Ovary (tissue), 9 donors: ENCODE results near the gene ABHD11. TPM values are rescaled to one million over a fixed set of nuclear protein-coding genes. Genes with fewer than 3 reads are reported as not detected.

Source experiments
- DNase-seq, 5 donors: peaks; one replicate each; pipeline ENCODE4 v3.0.0-alpha.2; 2019 to 2020
- H3K27ac ChIP-seq, 2 donors: fragments of 200-600 bp; one replicate each; pipeline versions ENCODE4 v1.5.1 to v1.8.0; 2019 to 2022
- H3K27me3 ChIP-seq: fragments of 200-600 bp; one replicate; pipeline ENCODE4 v1.8.0; 2022
- H3K36me3 ChIP-seq: fragments of 200-600 bp; sonication (generic); one replicate; pipeline ENCODE4 v1.5.1; 2019
- H3K4me1 ChIP-seq: one replicate; pipeline ENCODE4 v1.8.1; 2013; ENCODE audit warnings: mild to moderate bottlenecking, moderate library complexity; ENCODE audit not compliant: insufficient read depth
- H3K4me3 ChIP-seq: fragments of 200-600 bp; sonication (generic); one replicate; pipeline ENCODE4 v1.5.1; 2017
- H3K9me3 ChIP-seq, 2 donors: fragments of 200-600 bp in 1 of 2; sonication (generic) in 1 of 2; one replicate each; pipeline versions ENCODE4 v1.5.1 to v1.8.1; 2013 to 2019; ENCODE audit warnings: mild to moderate bottlenecking in 1 of 2, moderate library complexity in 1 of 2
- CTCF ChIP-seq, 3 donors: fragments of 450-650 bp in 2 of 3; fragments of 200-600 bp in 1 of 3; IDR thresholded peaks; one replicate each; pipeline versions ENCODE4 v1.5.1 to v1.8.0; 2016 to 2022; ENCODE audit warnings: antibody characterized with exemption in 3 of 3, mild to moderate bottlenecking in 1 of 3
- EP300 ChIP-seq: sonication (generic); formaldehyde crosslinking; IDR thresholded peaks from one replicate; pipeline ENCODE4 v1.6.1; 2017; ENCODE audit warnings: antibody characterized with exemption
- POLR2A ChIP-seq: fragments of 450-650 bp; IDR thresholded peaks from one replicate; pipeline ENCODE4 v1.6.1; 2017; ENCODE audit warnings: antibody characterized with exemption, mild to moderate bottlenecking, moderate library complexity
- WGBS, 3 donors: extraction: QIAGEN DNeasy Blood & Tissue Kit in 1 of 3; methylation state at CpG; one replicate each; pipeline versions ENCODE4 v1.1.5 to v1.1.7; 2013 to 2017; 5-methylcytosine and 5-hydroxymethylcytosine counted together
- intact Hi-C, 4 donors: fragments of 100-400 bp; cut with DNase I; formaldehyde crosslinking; loops; one replicate each; pipeline versions ENCODE4 v1.11.0 to v1.15.1; 2022 to 2023
- microRNA counts: library from miRNA; unstranded; fragments of <30 nt; microRNA quantifications from one replicate; lab custom pipeline; 2016
- microRNA-seq, 3 donors: library from miRNA; unstranded; fragments of <30 nt; microRNA quantifications; one replicate each; pipeline versions ENCODE4 to v1.2.0, GENCODE V29; 2019 to 2020
- polyA plus RNA-seq, 2 donors: library from polyadenylated mRNA; stranded (reverse); fragments of 200-250 nt in 1 of 2; fragments of 350-450 nt in 1 of 2; fragmentation: Illumina TruSeq in 1 of 2; extraction: RNeasy Lipid Tissue Mini Kit (QIAGEN cat#74804) in 1 of 2; gene quantifications; one replicate each; pipeline ENCODE4 v1.2.3, GENCODE V29; 2013 to 2014
- small RNA-seq: library from RNA; depleted of rRNA; stranded (forward); fragments of <200 nt; gene quantifications from one replicate; pipeline ENCODE3, GENCODE V24; 2016
- total RNA-seq, 7 donors: library from RNA; depleted of rRNA in 2 of 7; stranded (reverse); fragments of >200 nt in 2 of 7; fragmentation: NEBNext Ultra II Directional in 3 of 7; extraction: Animal tissue kit (Norgen Biotek cat#: 25700) in 3 of 7; gene quantifications; one replicate each; pipeline versions ENCODE4 v1.1.0 to v1.2.4, GENCODE V29; 2016 to 2023
- donor health status: DM: no; HTN: no; CAD: no; lungs with moderate emphysema.
- donor health status: DM: no; HTN: no; CAD: no.
- donor health status: Bipolar disorder and iron deficiency.
- donor health status: DM: yes; HTN: yes; CAD: no.
- donor health status: DM: no; HTN: no; CAD: no.
- donor health status: DM: yes; HTN: yes; CAD: no.

The ABHD11 gene
- total and polyA plus RNA-seq, 9 donors = 8.0 to 34.6 (median 11.4) TPM

- H3K27me3 ChIP-seq = no peaks in the 10 kb centered on the region
- no peaks in the 10 kb centered on the region for H3K36me3 ChIP-seq
- 80 to 87% (median 84%) methylated on average over 7 of the region's 7 CpGs for WGBS, 3 donors
- H3K4me3 ChIP-seq = no peak overlapping the region
- intact Hi-C loops = no loop called here
- no peak overlapping the region for H3K27ac ChIP-seq
- TF ChIP-seq POLR2A = no peak
- DNase-seq = no peak
- H3K9me3 ChIP-seq = no peaks in the 10 kb centered on the region
- H3K4me1 ChIP-seq = no peaks in the 10 kb centered on the region
These were observed 48.0 kb downstream of the ABHD11 start for GRCh38 chr7:73690646-73691045.

GRCh38 chr7:73688288-73688687 lies 50.3 kb downstream of the ABHD11 start:
- peaks cover 3% of the 10 kb centered on the region for H3K4me1 ChIP-seq
- no peaks in the 10 kb centered on the region for H3K27me3 ChIP-seq
- TF ChIP-seq CTCF (IDR thresholded peaks at IDR 0.05) (no peak), POLR2A (no peak), EP300 (no peak)
- no peak overlapping the region for H3K4me3 ChIP-seq
- 89 to 94% (median 92%) methylated on average over 8 of the region's 8 CpGs for WGBS, 3 donors
- H3K9me3 ChIP-seq = no peaks in the 10 kb centered on the region
- intact Hi-C loops = loop anchor here in 1 of 4 donors (10.0 kb wide), 1 partner anchor 567 kb away; the partner anchor contains the start of gene RFC2
- no peaks in the 10 kb centered on the region for H3K36me3 ChIP-seq
- DNase-seq = no peak
- no peak overlapping the region for H3K27ac ChIP-seq

MicroRNA genes within 50 kb of the gene (microRNA counts, 767-probe panel; counts per million panel counts)
- microRNA hsa-miR-4284 (lab: Ali Mortazavi, UCI) = 530 counts per million, percentile 78 among the panel's probes with 10 or more counts

Small RNAs within 50 kb of the gene (microRNA-seq; reads per million reads assigned to microRNA genes)
- 0 reads per million in 3 donors for gene MIR4284

Small RNAs within 50 kb of the gene (small RNA-seq; reads per million reads assigned to genes)
- gene MIR4284 = not detected
- gene RN7SL265P = not detected

Other genes starting within 250 kb of the ABHD11 start
- 10 to 100 TPM; 37.6 to 89.7 (median 63.3) TPM for gene BAZ1B, start 216.5 kb downstream of the ABHD11 start, total RNA-seq
- gene BAZ1B, start 216.5 kb downstream of the ABHD11 start, polyA plus RNA-seq = 10 to 100 TPM; 33.4 to 54.6 TPM
- 10 to 100 TPM; 29.5 to 52.4 (median 34.0) TPM for gene BCL7B, start 181.1 kb downstream of the ABHD11 start, total RNA-seq
- 10 to 100 TPM; 31.8 to 44.8 TPM for gene BCL7B, start 181.1 kb downstream of the ABHD11 start, polyA plus RNA-seq
- 10 to 100 TPM; 32.7 to 47.3 (median 42.5) TPM for gene TBL2, start 160.2 kb downstream of the ABHD11 start, total RNA-seq
- gene TBL2, start 160.2 kb downstream of the ABHD11 start, polyA plus RNA-seq = 10 to 100 TPM; 26.6 to 28.9 TPM
- gene MLXIPL, start 114.3 kb downstream of the ABHD11 start, total RNA-seq = 10 to 100 TPM in 2 of 7 donors, 1 to 10 TPM in 4, under 1 TPM in 1; 0.71 to 49.6 (median 5.4) TPM
- gene MLXIPL, start 114.3 kb downstream of the ABHD11 start, polyA plus RNA-seq = under 1 TPM; 0.27 to 0.71 TPM
- 1 to 10 TPM; 4.7 to 8.8 (median 6.3) TPM for gene VPS37D, start 71.0 kb downstream of the ABHD11 start, total RNA-seq
- 1 to 10 TPM in 1 of 2 donors, under 1 TPM in 1; 0.28 to 6.1 TPM for gene VPS37D, start 71.0 kb downstream of the ABHD11 start, polyA plus RNA-seq
- gene DNAJC30, start 55.3 kb downstream of the ABHD11 start, total RNA-seq = 10 to 100 TPM in 5 of 7 donors, 1 to 10 TPM in 2; 7.1 to 16.1 (median 13.0) TPM
- gene DNAJC30, start 55.3 kb downstream of the ABHD11 start, polyA plus RNA-seq = 1 to 10 TPM; 7.5 to 8.8 TPM
- gene BUD23, start 55.2 kb downstream of the ABHD11 start, total RNA-seq = 10 to 100 TPM; 19.8 to 62.9 (median 53.3) TPM
- 10 to 100 TPM; 49.0 to 52.3 TPM for gene BUD23, start 55.2 kb downstream of the ABHD11 start, polyA plus RNA-seq
- 10 to 100 TPM in 1 of 7 donors, 1 to 10 TPM in 6; 4.5 to 11.3 (median 6.4) TPM for gene STX1A, start 19.1 kb downstream of the ABHD11 start, total RNA-seq
- gene STX1A, start 19.1 kb downstream of the ABHD11 start, polyA plus RNA-seq = 1 to 10 TPM; 1.6 to 5.1 TPM
- 100 to 1,000 TPM in 1 of 7 donors, 10 to 100 TPM in 1, 1 to 10 TPM in 3, not detected in 2; 3.3 to 253 (median 8.2) TPM for gene CLDN3, start 31.5 kb upstream of the ABHD11 start, total RNA-seq
- under 1 TPM in 1 of 2 donors, not detected in 1; 0.30 TPM for gene CLDN3, start 31.5 kb upstream of the ABHD11 start, polyA plus RNA-seq
- 100 to 1,000 TPM in 1 of 7 donors, 10 to 100 TPM in 1, 1 to 10 TPM in 3, under 1 TPM in 1, not detected in 1; 0.40 to 240 (median 9.1) TPM for gene CLDN4, start 92.2 kb upstream of the ABHD11 start, total RNA-seq
- under 1 TPM; 0.27 to 0.35 TPM for gene CLDN4, start 92.2 kb upstream of the ABHD11 start, polyA plus RNA-seq
- gene METTL27, start 103.7 kb upstream of the ABHD11 start, total RNA-seq = 10 to 100 TPM in 1 of 7 donors, 1 to 10 TPM in 6; 1.8 to 25.6 (median 4.3) TPM
- 1 to 10 TPM in 1 of 2 donors, not detected in 1; 3.0 TPM for gene METTL27, start 103.7 kb upstream of the ABHD11 start, polyA plus RNA-seq
- gene TMEM270, start 122.4 kb upstream of the ABHD11 start, total RNA-seq = under 1 TPM in 1 of 7 donors, not detected in 6; 0.34 TPM
- gene TMEM270, start 122.4 kb upstream of the ABHD11 start, polyA plus RNA-seq = not detected